IMR-90 (cell line): Measurements from ENCODE around the gene RBBP8NL. TPM values are rescaled to one million over a fixed set of nuclear protein-coding genes. Genes with fewer than 3 reads are reported as not detected.

Experiments
- ATAC-seq: fragments of 200-7000 bp; cut with Tn5 transposase; 2 replicates; pipeline ENCODE4 v1.9.1; 2020; ENCODE audit warnings: low read depth, mild to moderate bottlenecking, moderate library complexity
- BruUV-seq: library from RNA; stranded (reverse); fragments of 400-500 nt; replicated peaks from 2 replicates; lab custom pipeline; 2021; lab: Mats Ljungman, UMichigan
- CTCF ChIA-PET: fragments of 300-600 bp; formaldehyde crosslinking; extraction: SDS; loops from one replicate; lab custom pipeline; 2021; ENCODE audit warnings: antibody characterized with exemption; lab: Yijun Ruan, JAX
- POLR2A ChIA-PET: fragments of 300-600 bp; sonication (Branson Sonifier 250); formaldehyde crosslinking; loops from one replicate; lab custom pipeline; 2022; ENCODE audit warnings: antibody characterized with exemption; ENCODE audit not compliant: unreplicated experiment; lab: Charles Lee
- DNase-seq: peaks from one replicate; pipeline ENCODE4 v3.0.0; 2013
- H2AFZ ChIP-seq: replicated peaks from 2 replicates; pipeline ENCODE3; 2013; ENCODE audit warnings: low read length, mild to moderate bottlenecking; ENCODE audit not compliant: poor library complexity
- H2AK5ac ChIP-seq: 2 replicates; pipeline ENCODE4 v1.6.1; 2013; ENCODE audit warnings: low read depth, low read length, inconsistent platforms
- H2AK9ac ChIP-seq: replicated peaks from 2 replicates; pipeline ENCODE3; 2013; ENCODE audit warnings: mild to moderate bottlenecking, low read depth, low read length, moderate library complexity; ENCODE audit not compliant: poor library complexity
- H2BK120ac ChIP-seq: 2 replicates; pipeline ENCODE4 v1.6.1; 2013; ENCODE audit warnings: low read depth, low read length, inconsistent platforms
- H2BK15ac ChIP-seq: 3 replicates; pipeline ENCODE4 v1.6.1; 2013; ENCODE audit warnings: low read depth, low read length, inconsistent platforms
- H2BK20ac ChIP-seq: 2 replicates; pipeline ENCODE4 v1.6.1; 2013; ENCODE audit warnings: low read depth, mild to moderate bottlenecking, inconsistent platforms, low read length, moderate library complexity
- H2BK5ac ChIP-seq: 2 replicates; pipeline ENCODE4 v1.6.1; 2013; ENCODE audit warnings: mild to moderate bottlenecking, low read depth, low read length, inconsistent platforms; ENCODE audit not compliant: poor library complexity, severe bottlenecking
- H3K14ac ChIP-seq: replicated peaks from 2 replicates; pipeline ENCODE4 v1.6.1; 2013; ENCODE audit warnings: low read depth, low read length, inconsistent platforms
- H3K18ac ChIP-seq: 2 replicates; pipeline ENCODE4 v1.6.1; 2013; ENCODE audit warnings: low read depth, low read length, control low read depth
- H3K23ac ChIP-seq: 2 replicates; pipeline ENCODE4 v1.6.1; 2013; ENCODE audit warnings: low read depth, low read length, inconsistent platforms
- H3K27ac ChIP-seq: 2 replicates; pipeline ENCODE4 v1.5.1; 2013; ENCODE audit warnings: mild to moderate bottlenecking, control low read depth, low read length; ENCODE audit not compliant: insufficient read depth
- H3K27me3 ChIP-seq: 2 replicates; pipeline ENCODE4 v1.6.1; 2013; ENCODE audit warnings: low read length; ENCODE audit not compliant: control insufficient read depth, insufficient read depth
- H3K36me3 ChIP-seq: 2 replicates; pipeline ENCODE4 v1.6.1; 2013; ENCODE audit warnings: low read length, mixed read lengths; ENCODE audit not compliant: control insufficient read depth, insufficient read depth
- H3K4ac ChIP-seq: 2 replicates; pipeline ENCODE4 v1.6.1; 2013; ENCODE audit warnings: low read depth, low read length, inconsistent platforms
- H3K4me1 ChIP-seq: 2 replicates; pipeline ENCODE4 v1.6.1; 2013; ENCODE audit warnings: low read length, mixed read lengths; ENCODE audit not compliant: control insufficient read depth, insufficient read depth
- H3K4me2 ChIP-seq: 2 replicates; pipeline ENCODE4 v1.6.1; 2013; ENCODE audit warnings: low read depth, mild to moderate bottlenecking, control low read depth, low read length, moderate library complexity
- H3K4me3 ChIP-seq: 2 replicates; pipeline ENCODE4 v1.5.1; 2013; ENCODE audit warnings: low read depth, mild to moderate bottlenecking, control low read depth, low read length, moderate library complexity; ENCODE audit not compliant: insufficient read depth
- H3K56ac ChIP-seq: 2 replicates; pipeline ENCODE4 v1.6.1; 2013; ENCODE audit warnings: low read length, inconsistent platforms; ENCODE audit not compliant: insufficient read depth; ENCODE audit errors: extremely low read depth
- H3K79me1 ChIP-seq, 2 experiments: 2 replicates each; pipeline ENCODE4 v1.6.1; 2013; ENCODE audit warnings: low read length in 2 of 2, inconsistent platforms in 1 of 2, low read depth in 1 of 2
- H3K9ac ChIP-seq: 2 replicates; pipeline ENCODE4 v1.6.1; 2013; ENCODE audit warnings: low read depth, low read length, control low read depth
- H3K9me1 ChIP-seq: 2 replicates; pipeline ENCODE4 v1.6.1; 2013; ENCODE audit warnings: low read length, inconsistent platforms; ENCODE audit not compliant: insufficient read depth
- H3K9me3 ChIP-seq: 2 replicates; pipeline ENCODE4 v1.6.1; 2013; ENCODE audit warnings: low read length; ENCODE audit not compliant: control insufficient read depth, insufficient read depth
- H4K20me1 ChIP-seq: 2 replicates; pipeline ENCODE4 v1.6.1; 2013; ENCODE audit warnings: low read length, inconsistent platforms; ENCODE audit not compliant: insufficient read depth
- H4K5ac ChIP-seq: 2 replicates; pipeline ENCODE4 v1.6.1; 2013; ENCODE audit warnings: mild to moderate bottlenecking, low read depth, low read length, control low read depth
- H4K8ac ChIP-seq, 2 experiments: 2 replicates each; pipeline ENCODE4 v1.6.1; 2013; ENCODE audit warnings: low read depth in 2 of 2, low read length in 2 of 2, control low read depth in 1 of 2, inconsistent platforms in 1 of 2
- H4K91ac ChIP-seq: 2 replicates; pipeline ENCODE4 v1.6.1; 2013; ENCODE audit warnings: low read depth, low read length, inconsistent platforms; ENCODE audit not compliant: insufficient read depth
- BHLHE40 ChIP-seq: fragments of 150-350 bp; IDR thresholded peaks from 2 replicates; pipeline ENCODE4 v1.6.1; 2016; ENCODE audit warnings: mild to moderate bottlenecking, low read depth, low read length
- CEBPB ChIP-seq: IDR thresholded peaks from 2 replicates; pipeline ENCODE4 v1.6.1; 2012; ENCODE audit warnings: low read depth, low read length, improper control_type of control experiment
- CHD1 ChIP-seq: IDR thresholded peaks from 2 replicates; pipeline ENCODE4 v1.6.1; 2012; ENCODE audit warnings: low read depth, low read length, improper control_type of control experiment
- CTCF ChIP-seq: conservative IDR thresholded peaks from 2 replicates; pipeline ENCODE4 v1.5.1; 2012; ENCODE audit warnings: mild to moderate bottlenecking, low read depth, low read length, improper control_type of control experiment
- ELK1 ChIP-seq: fragments of 150-350 bp; IDR thresholded peaks from 2 replicates; pipeline ENCODE4 v1.6.1; 2016; ENCODE audit warnings: low read depth, mild to moderate bottlenecking, low read length, moderate library complexity, borderline replicate concordance
- FOS ChIP-seq: fragments of 150-350 bp; IDR thresholded peaks from 2 replicates; pipeline ENCODE4 v1.6.1; 2016; ENCODE audit warnings: low read depth, low read length
- MAZ ChIP-seq: IDR thresholded peaks from 2 replicates; pipeline ENCODE4 v1.6.1; 2012; ENCODE audit warnings: low read depth, mild to moderate bottlenecking, low read length, improper control_type of control experiment, moderate library complexity, borderline replicate concordance
- MXI1 ChIP-seq: IDR thresholded peaks from 2 replicates; pipeline ENCODE4 v1.6.1; 2012; ENCODE audit warnings: low read depth, mild to moderate bottlenecking, low read length, moderate library complexity, borderline replicate concordance
- NFE2L2 ChIP-seq: fragments of 150-350 bp; IDR thresholded peaks from 2 replicates; pipeline ENCODE4 v1.6.1; 2016; ENCODE audit warnings: low read depth, mild to moderate bottlenecking, low read length
- POLR2A ChIP-seq: IDR thresholded peaks from 2 replicates; pipeline ENCODE4 v1.6.1; 2012; ENCODE audit warnings: mild to moderate bottlenecking, low read depth, low read length
- RAD21 ChIP-seq: IDR thresholded peaks from 2 replicates; pipeline ENCODE4 v1.6.1; 2012; ENCODE audit warnings: low read length, improper control_type of control experiment
- RFX5 ChIP-seq: IDR thresholded peaks from 2 replicates; pipeline ENCODE4 v1.8.0; 2012; ENCODE audit warnings: low read depth, mild to moderate bottlenecking, low read length, moderate library complexity
- SMC3 ChIP-seq: fragments of 150-350 bp; IDR thresholded peaks from 2 replicates; pipeline ENCODE4 v1.6.1; 2016; ENCODE audit warnings: low read depth, mild to moderate bottlenecking, antibody characterized with exemption, low read length, moderate library complexity
- USF2 ChIP-seq: fragments of 150-350 bp; IDR thresholded peaks from 2 replicates; pipeline ENCODE4 v1.6.1; 2017; ENCODE audit warnings: mild to moderate bottlenecking, antibody characterized with exemption, low read length, low read depth
- whole genome bisulfite sequencing, 2 experiments: methylation state at CpG; one replicate each; pipeline versions ENCODE4 v1.1.5 to v1.1.7; 2013; ENCODE audit warnings: missing lambda C conversion rate in 2 of 2; ENCODE audit not compliant: insufficient read length in 1 of 2; ENCODE audit errors: extremely low coverage in 2 of 2; 5-methylcytosine and 5-hydroxymethylcytosine counted together
- dilution Hi-C: fragments of 300-500 bp; cut with HindIII; formaldehyde crosslinking; loops from one replicate; pipeline ENCODE4 v1.14.3; 2018; ENCODE audit warnings: low sequenced_read_pairs; ENCODE audit not compliant: unreplicated experiment
- in situ Hi-C: fragments of 300-500 bp; cut with MboI; formaldehyde crosslinking; loops from 3 replicates; pipeline ENCODE4 v1.14.3; 2019; ENCODE audit warnings: low sequenced_read_pairs, inconsistent platforms, mixed read lengths
- intact Hi-C: fragments of 100-400 bp; cut with micrococcal nuclease; formaldehyde crosslinking; loops from 2 replicates; pipeline ENCODE4 v1.10.0; 2022
- polyA plus RNA-seq, 3 experiments: library from polyadenylated mRNA; depleted of rRNA; stranded (reverse); fragments of >200 nt; gene quantifications; 2 replicates each; pipeline ENCODE4 v1.2.3, GENCODE V29; 2012; ENCODE audit warnings: low replicate concordance in 1 of 3
- total RNA-seq: library from RNA; depleted of rRNA; stranded (reverse); fragments of >200 nt; gene quantifications from 2 replicates; pipeline ENCODE4 v1.2.3, GENCODE V29; 2012

The RBBP8NL gene
- total and polyA plus RNA-seq, 2 of the 4 experiments (the other 2 are of a cell fraction): not detected

DNA sequence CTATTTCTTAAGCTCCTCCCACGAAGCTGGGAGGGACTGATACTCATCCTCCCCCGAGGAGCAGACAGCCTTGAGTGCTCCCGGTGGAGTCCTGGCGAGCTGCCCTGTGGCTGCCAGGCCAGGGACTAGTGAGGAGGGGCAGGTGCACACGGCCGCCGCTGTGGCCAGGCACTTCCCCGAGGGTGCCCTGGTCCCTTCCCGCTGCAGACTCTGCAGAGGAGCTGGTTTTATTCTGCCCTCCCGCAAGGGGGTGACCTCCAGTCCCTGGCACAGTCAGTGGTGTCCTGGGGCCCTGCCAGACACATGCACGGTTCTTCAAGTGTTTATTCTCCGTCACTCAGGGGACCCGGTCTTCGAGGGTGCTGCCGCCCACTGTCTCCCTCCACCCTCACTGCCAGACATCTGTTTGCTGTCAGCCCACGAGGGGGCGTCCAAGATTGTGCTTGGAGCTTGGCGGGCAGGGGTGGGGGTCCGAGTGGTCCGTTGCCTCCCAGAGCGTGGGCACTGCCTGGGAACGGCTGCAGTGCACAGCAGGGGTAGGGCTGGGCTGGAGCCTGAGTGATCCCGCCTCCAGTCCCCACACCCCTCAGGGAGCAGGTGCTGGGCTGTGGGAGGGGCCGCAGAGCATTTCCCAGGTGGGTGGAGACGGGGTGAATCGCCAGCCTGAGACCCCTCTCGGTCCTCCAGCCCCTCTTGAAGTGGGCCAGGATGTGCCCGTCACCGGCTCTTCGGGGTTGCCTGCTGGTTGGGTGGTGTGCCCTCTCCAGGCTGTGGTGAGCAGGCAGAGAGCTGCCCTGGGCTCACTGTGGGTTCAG is 17.2 kb downstream of the RBBP8NL start:
- no peak overlapping the region for H3K4me2 ChIP-seq
- H3K27ac ChIP-seq: no peak overlapping the region
- no peak overlapping the region for H4K8ac ChIP-seq
- no peak overlapping the region for H2AK5ac ChIP-seq
- no peak overlapping the region for H3K9ac ChIP-seq
- dilution Hi-C loops: no loop called here
- BruUV-seq: no TSS peak
- no peak overlapping the region for H2AK9ac ChIP-seq
- H3K79me1 ChIP-seq: peaks cover 4 to 14% of the 10 kb centered on the region in 2 experiments; a peak in 1 of 4 replicates
- peak overlapping the region; percentile 74 for H2AFZ ChIP-seq
- no peak overlapping the region for H3K56ac ChIP-seq
- intact Hi-C loops: loop anchor here (1.0 kb wide), 2 partner anchors 86 to 207 kb away; no protein-coding TSS in a partner anchor
- DNase-seq: no peak
- H3K36me3 ChIP-seq: no peaks in the 10 kb centered on the region
- ChIA-PET CTCF (no interaction called here), POLR2A (interaction anchor here (0.6 kb wide), 1 partner anchor 24 kb away, joined by 4 read pairs; no protein-coding TSS in a partner anchor)
- in situ Hi-C loops: no loop called here
- H4K91ac ChIP-seq: no peak overlapping the region
- 22% methylated on average over 11 of the region's 30 CpGs; no CpG with 5 or more reads in 1 of the 2 experiments for WGBS, 2 experiments
- no peak overlapping the region for H2BK15ac ChIP-seq
- no peak overlapping the region for H2BK120ac ChIP-seq
- no peak overlapping the region for H3K23ac ChIP-seq
- ATAC-seq: no peak
- peaks cover 8% of the 10 kb centered on the region; the same call in 1 of the 2 replicates for H3K27me3 ChIP-seq
- no peak overlapping the region for H3K14ac ChIP-seq
- H3K18ac ChIP-seq: no peak overlapping the region
- no peak overlapping the region for H3K4me3 ChIP-seq
- no peak overlapping the region for H2BK5ac ChIP-seq
- H3K9me3 ChIP-seq: no peaks in the 10 kb centered on the region
- no peaks in the 10 kb centered on the region for H3K9me1 ChIP-seq
- no peak overlapping the region for H4K5ac ChIP-seq
- peaks cover 6% of the 10 kb centered on the region; the same call in 1 of the 2 replicates for H3K4me1 ChIP-seq
- H3K4ac ChIP-seq: no peak overlapping the region
- H4K20me1 ChIP-seq: no peaks in the 10 kb centered on the region; the same call in 1 of the 2 replicates
- H2BK20ac ChIP-seq: no peak overlapping the region
- TF ChIP-seq CTCF (peak; percentile 52), NFE2L2 (no peak), MXI1 (no peak), SMC3 (peak; percentile 29; the same call in 1 of the 2 replicates), CHD1 (no peak), POLR2A (no peak), MAZ (peak; percentile 42; the same call in 1 of the 2 replicates), BHLHE40 (0 out of 2 replicates have a peak, but pooled peaks have one; percentile 11), RFX5 (no peak), RAD21 (peak; percentile 51), ELK1 (no peak), FOS (no peak), CEBPB (no peak), USF2 (no peak)
